OCI-LY1 (cell line): ENCODE measurements around the gene ENPP7.

ENCODE experiments used
- CTCF ChIP-seq: fragments of 200-600 bp; sonication (generic), shearing (Covaris generic); IDR thresholded peaks from 2 replicates; pipeline ENCODE4 v1.5.1; 2017; ENCODE audit warnings: mild to moderate bottlenecking, antibody characterized with exemption, low read length, moderate library complexity, mixed read lengths
- EZH2 ChIP-seq: fragments of 200-600 bp; sonication (generic), shearing (Covaris generic); IDR thresholded peaks from 2 replicates; pipeline ENCODE4 v1.8.0; 2017; ENCODE audit warnings: borderline replicate concordance, mixed run types, mild to moderate bottlenecking, antibody characterized with exemption, low read length, moderate library complexity, mixed read lengths

GRCh38 chr17:79728908-79729471, 1.8 kb upstream of the ENPP7 start:
- no peak for TF ChIP-seq CTCF
- TF ChIP-seq EZH2: no peak
